ENCODE data around the gene CAPS.
A peak's percentile ranks its signal among the peaks of the same experiment; 100 is the strongest.

Gene CAPS

DNA sequence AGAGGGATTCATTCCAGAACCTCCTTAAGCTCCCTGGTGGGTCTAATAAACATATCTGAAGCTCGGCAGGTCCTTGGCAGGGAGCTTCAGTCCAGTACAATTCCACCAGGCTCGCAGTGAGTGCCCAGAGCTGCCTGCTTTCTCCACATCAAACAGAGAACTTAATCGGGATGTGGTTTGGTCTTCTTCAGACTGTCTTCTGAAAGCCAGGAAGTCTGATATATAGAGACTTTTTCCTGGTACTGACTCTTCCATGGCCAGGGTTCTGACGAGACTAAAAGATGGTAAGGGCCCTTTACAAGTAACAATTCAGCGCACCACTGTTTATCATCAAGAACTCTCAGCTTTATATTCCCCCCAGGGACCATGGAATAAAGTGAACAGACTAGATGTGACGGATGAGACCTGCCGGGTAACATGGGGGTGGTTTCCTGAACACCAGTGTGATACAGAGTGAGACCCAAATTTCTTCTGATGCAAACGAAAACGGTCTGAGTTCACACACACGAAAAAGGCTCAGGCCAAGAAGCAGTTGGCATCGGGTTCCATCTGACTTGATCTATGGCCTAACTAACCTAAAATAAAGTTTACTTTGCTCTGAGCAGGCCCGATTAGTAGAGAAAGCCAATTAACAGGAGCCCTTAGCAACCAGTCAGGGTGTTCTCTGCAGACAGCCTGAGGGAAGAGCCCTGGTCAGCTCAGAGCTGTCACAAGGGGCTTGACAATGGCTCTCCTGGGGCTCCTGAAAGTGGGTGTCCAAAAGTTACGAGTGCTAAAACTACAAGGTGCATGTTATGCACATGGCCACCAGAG lies 34.9 kb downstream of the CAPS start:
- DNase-seq (ENCODE audit: low read depth): no peak
- TF ChIP-seq, protein P1, sequence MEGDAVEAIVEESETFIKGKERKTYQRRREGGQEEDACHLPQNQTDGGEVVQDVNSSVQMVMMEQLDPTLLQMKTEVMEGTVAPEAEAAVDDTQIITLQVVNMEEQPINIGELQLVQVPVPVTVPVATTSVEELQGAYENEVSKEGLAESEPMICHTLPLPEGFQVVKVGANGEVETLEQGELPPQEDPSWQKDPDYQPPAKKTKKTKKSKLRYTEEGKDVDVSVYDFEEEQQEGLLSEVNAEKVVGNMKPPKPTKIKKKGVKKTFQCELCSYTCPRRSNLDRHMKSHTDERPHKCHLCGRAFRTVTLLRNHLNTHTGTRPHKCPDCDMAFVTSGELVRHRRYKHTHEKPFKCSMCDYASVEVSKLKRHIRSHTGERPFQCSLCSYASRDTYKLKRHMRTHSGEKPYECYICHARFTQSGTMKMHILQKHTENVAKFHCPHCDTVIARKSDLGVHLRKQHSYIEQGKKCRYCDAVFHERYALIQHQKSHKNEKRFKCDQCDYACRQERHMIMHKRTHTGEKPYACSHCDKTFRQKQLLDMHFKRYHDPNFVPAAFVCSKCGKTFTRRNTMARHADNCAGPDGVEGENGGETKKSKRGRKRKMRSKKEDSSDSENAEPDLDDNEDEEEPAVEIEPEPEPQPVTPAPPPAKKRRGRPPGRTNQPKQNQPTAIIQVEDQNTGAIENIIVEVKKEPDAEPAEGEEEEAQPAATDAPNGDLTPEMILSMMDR (IDR thresholded peaks at IDR 0.05; ENCODE audit: insufficient read depth, low read depth, low read length, missing control alignments): no peak
- H3K4me3 ChIP-seq (ENCODE audit: low read length): no peak overlapping the region

DNA sequence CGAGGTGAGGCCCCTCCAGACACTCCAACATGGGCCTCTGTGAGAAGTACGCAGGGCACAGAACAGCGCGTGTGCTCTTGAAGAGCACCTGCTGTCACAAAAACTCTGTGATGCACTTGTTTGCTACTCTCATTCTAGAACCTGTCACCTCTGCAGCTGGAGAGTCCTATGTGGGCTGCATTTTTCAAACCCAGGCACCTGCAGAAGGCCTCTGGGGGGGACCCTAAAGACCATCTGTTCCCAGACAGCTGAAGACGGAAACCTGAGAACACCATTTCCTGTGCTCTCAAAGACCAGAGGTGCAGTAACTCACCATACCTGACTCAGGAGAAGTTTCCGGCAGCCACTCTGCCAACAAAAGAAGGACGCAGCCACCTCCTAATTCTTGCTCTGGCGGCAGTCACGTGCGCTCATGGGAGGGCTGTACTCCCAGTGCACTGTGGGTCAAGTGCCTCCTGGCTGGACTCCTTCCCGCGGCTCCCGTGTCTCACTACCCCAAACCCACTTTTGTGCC lies 35.8 kb downstream of the CAPS start:
- TF ChIP-seq, protein P1 (IDR thresholded peaks at IDR 0.05; ENCODE audit: insufficient read depth, low read depth, low read length, missing control alignments): no peak
- no peak overlapping the region for H3K4me3 ChIP-seq (ENCODE audit: low read length)
- DNase-seq (ENCODE audit: low read depth): peak; percentile 43

DNA sequence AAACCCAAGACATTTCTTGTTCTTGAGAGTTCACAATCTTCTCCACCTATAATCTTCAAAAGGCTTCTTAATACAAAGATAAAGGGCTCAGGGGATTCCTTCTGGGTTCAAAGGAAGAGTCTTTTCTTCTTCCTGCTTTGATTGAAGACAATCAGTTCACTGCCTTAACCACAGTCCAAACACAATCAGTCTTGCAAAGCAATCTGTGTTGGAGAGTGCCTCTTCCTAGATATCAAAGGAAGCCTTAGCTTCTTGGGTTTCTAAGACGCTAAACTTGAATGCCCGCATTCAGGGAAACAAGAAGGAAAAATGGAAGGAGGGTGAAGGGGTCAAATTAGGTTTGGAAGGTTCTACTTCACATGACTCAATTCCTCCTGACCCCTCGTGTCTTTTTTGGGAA lies 36.7 kb downstream of the CAPS start:
- TF ChIP-seq, protein P1 (IDR thresholded peaks at IDR 0.05; ENCODE audit: insufficient read depth, low read depth, low read length, missing control alignments): no peak
- H3K4me3 ChIP-seq (ENCODE audit: low read length): no peak overlapping the region
- DNase-seq (ENCODE audit: low read depth): no peak

DNA sequence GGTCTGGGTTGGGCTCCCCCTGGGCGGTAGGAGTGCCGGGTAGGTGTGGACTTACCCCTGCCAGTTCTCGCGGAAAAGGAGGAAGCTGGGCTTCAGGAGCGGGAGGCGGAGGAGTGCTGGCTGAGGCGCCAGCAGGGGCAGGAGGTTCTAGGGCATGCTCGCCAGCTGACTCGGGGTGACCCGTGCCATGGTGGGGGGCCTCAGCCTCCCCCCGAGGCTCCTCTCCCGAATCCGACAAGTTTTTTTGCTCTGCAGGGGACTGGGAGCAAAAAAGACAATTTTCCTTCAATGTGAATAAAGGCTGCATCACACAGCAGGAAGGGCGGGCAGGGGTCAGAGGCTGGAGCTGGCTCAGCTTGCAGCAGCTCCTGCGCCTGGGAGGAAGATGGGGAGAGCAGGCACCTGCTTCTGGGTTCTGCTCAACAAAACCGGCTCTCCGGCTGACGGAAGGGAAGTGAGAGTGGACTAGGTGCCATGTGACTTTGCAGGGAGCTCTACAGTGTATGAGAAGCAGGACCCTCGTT lies 37.3 kb downstream of the CAPS start:
- no peak for DNase-seq (ENCODE audit: low read depth)
- no peak overlapping the region for H3K4me3 ChIP-seq (ENCODE audit: low read length)
- TF ChIP-seq, protein P1 (IDR thresholded peaks at IDR 0.05; ENCODE audit: insufficient read depth, low read depth, low read length, missing control alignments): no peak

DNA sequence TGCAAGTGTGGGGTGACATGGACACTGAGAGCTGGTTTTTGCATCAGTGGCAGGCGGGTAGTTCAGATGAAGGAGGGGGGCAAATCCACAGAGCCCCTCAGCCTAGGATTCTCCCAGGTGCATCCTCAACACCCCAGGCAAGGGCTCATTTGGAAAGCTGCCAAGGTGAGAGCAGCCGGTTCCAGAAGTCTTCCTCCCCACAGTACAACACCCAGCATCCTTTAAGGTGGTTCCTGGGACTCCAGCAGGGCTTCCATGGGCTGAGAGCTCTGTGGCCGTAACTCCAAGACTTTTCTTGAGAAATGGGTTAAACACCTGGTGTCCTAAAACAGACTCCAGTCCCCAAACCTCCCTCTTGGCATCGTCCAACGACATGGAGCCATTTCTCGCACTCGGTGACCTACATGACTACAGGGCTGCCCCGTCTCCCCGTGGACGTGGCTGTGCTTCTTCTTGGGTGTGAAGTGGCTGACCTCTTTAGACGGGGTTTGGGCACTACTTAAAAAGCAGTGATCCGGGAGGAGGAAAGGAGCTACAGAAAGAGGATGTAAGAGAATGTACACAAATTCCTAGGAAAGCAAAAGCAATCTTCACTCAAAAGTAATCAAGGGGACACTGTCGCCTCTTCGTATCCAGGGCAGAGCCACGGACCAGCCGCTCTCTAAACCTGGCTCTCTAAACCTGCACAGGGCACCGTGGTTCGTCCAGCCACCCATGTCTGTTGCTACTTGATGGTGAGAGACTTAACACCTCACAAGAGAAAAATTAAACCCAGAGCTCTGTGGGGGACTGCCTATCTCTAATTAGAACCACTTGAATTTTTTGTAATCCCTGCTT lies 38.4 kb downstream of the CAPS start:
- TF ChIP-seq, protein P1 (IDR thresholded peaks at IDR 0.05; ENCODE audit: insufficient read depth, low read depth, low read length, missing control alignments): no peak
- no peak overlapping the region for H3K4me3 ChIP-seq (ENCODE audit: low read length)
- no peak for DNase-seq (ENCODE audit: low read depth)

DNA sequence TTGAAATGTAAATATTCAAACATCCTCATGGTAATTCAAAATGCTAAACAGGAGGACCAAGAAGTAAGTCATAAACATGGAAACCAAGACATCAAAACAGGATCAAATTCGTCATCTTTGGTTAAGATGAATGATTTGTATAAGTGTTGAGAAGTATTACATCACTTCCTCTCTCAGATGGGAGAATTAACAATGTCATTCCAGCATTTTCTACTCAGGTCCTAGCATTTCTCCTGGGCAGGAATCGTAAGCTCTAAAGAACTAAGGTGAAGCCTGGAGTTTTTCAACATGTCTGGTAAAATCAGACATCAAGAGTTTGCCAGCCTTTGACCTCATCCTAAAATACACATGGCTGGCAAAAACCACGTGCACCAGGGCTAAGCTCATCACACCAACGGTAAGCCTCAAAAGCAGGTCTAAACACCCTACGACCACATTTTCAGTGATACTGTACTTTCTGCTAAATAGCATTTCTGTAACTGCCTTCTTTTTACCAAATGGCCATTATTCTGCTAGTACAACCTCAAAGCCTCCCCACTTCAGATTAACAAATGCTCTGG lies 39.1 kb downstream of the CAPS start:
- DNase-seq (ENCODE audit: low read depth): no peak
- H3K4me3 ChIP-seq (ENCODE audit: low read length): no peak overlapping the region
- TF ChIP-seq, protein P1 (IDR thresholded peaks at IDR 0.05; ENCODE audit: insufficient read depth, low read depth, low read length, missing control alignments): no peak

All from epithelial cell of esophagus (primary cell).